ENCODE results near the gene RNF223.
A peak's percentile ranks its signal among the peaks of the same experiment; 100 is the strongest.
"Not testable (repeated sequence)": the region's sequence is repeated elsewhere in the genome, so short reads cannot be mapped to it uniquely, and the experiment has no call there.

RNF223 gene

DNA sequence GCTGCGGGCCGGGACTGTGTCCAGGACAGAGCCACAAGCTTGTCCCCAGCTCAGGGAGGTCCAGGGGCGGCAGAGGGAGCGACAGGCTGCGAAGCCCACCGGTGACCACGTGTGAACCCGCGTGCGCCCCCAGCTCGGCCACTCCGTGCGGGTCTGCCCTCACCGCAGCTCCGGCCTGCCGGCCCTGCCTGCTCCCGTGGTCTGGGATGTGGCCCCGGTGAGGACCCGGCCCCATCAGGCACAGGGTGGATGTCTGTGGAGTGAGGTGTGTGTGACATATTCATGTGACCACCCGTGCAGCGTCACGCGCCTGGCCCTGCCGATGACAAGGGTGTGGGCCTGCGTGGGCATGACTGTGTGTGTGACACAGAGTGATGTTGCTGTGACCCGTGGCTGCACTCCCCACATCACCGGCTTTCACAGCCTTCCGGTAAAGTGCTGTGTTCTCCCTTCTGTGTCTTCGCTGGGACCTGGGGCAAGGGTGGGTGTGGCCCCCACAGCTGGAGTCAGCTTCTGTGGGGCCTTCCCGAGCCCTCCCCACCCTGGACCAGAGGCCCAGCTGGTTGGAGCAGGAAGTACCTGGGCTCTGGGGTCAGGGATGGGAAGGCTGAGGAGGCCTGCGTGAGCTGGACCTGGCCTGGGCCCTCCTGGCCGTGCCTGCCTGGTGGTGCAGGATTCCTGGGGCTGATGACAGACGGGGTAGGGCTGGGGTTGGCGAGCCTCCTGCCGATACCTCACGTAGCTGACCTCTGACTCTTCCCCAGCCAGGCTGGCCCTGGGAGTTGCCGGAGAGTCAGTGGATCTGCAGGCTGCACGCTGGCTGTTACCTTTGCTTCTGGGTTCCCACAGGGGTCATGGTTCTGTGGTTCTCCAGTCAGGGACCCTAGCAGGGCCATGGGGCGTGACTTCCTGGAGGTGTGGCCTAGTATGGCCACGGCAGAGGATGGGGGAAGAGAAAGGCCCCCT is 4.1 kb downstream of the RNF223 start:
- DNase-seq, result no peak

GRCh38 chr1:1069056-1069710 is 4.9 kb downstream of the RNF223 start:
- DNase-seq, result peak; percentile 92

DNA sequence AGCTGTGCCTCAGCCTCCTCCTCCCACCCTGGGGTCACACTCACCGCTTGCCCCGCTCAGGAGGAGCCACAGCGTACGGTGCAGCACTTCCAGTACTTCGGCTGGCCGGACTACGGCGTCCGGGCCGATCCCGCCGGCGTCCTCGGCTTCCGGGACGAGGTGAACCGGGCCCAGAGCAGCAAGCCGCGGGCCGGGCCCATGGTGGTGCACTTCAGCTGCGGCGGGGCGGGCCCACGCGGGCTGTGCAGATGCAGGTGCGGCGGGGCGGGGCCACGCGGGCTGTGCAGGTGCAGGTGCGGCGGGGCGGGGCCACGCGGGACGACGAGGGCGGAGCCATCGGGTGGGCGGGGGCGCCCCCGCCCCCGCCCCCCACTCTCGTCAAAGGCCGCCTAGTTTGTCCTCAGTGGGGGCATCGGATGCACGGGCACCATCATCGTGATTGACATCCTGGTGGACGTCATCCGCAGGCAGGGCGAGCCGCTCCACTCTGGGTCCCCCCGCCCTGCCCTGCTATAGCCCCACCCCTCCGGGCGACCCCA is 5.5 kb downstream of the RNF223 start:
- DNase-seq, result no peak

- DNase-seq, result no peak
These were observed 6.1 kb downstream of the RNF223 start for GRCh38 chr1:1067860-1068516.

DNA sequence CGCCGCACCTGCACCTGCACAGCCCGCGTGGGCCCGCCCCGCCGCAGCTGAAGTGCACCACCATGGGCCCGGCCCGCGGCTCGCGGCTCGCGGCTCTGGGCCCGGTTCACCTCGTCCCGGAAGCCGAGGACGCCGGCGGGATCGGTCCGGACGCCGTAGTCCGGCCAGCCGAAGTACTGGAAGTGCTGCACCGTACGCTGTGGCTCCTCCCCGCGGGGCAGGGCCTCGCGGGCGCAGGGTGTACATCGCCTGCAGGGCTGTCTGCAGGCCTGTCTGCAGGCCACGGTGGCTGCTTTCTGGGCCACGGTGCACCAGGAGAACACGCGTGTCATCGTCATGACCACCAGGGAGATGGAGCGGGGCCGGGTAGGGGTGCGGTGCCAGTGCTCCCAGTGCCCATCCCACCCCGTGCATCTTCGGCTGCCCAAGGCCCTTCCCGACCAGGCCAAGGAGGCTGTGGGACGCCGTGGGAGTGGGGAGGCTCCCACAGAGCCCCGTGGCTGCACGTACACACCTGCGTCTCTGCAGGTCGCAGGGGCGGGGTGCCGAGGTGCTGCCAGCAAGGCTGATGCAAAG is 6.7 kb downstream of the RNF223 start:
- DNase-seq, result no peak

DNA sequence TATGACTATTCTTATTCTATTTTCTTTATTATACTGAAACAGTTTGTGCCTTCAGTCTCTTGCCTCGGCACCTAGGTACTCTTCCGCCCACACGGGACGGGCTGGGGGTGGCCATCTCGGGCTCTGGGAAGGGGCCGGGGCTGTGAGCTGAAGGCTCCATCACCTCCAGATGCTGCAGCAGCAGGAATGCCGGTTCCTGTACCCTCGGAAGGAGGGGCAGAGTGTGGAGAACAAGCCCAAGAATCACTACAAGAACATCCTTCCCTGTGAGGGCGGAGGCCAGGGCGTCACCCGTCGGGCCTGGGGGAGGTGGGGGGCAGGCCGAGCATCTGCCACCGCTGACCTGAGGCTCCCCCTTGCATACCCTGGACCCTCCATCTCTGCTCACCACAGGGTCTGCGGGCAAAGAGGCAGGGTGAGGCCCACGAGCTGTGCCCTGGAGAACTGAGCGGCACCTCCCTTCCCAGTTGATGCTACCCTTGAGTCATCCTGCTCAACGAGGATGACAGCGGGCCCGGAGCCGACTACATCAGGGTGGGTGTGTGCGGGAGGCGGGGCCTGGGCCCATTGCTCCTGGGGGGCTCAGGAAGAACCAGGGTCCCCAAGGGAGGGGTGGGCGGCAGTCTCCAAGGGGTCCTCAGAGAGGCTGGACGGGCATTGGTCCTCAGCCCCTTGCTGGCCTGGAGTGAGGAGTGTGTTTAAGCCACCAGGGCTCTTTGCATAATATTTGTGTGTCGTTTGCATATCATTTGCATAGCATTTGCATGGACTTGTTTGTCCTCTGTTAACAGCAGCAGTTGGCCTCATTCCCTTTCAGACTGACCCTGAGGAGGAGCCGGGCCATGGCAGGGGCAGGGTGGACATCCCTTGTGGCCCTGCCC is 7.5 kb downstream of the RNF223 start:
- DNase-seq, result no peak

- not testable (repeated sequence) for DNase-seq
These were observed 8.2 kb downstream of the RNF223 start for GRCh38 chr1:1065940-1066304.

DNA sequence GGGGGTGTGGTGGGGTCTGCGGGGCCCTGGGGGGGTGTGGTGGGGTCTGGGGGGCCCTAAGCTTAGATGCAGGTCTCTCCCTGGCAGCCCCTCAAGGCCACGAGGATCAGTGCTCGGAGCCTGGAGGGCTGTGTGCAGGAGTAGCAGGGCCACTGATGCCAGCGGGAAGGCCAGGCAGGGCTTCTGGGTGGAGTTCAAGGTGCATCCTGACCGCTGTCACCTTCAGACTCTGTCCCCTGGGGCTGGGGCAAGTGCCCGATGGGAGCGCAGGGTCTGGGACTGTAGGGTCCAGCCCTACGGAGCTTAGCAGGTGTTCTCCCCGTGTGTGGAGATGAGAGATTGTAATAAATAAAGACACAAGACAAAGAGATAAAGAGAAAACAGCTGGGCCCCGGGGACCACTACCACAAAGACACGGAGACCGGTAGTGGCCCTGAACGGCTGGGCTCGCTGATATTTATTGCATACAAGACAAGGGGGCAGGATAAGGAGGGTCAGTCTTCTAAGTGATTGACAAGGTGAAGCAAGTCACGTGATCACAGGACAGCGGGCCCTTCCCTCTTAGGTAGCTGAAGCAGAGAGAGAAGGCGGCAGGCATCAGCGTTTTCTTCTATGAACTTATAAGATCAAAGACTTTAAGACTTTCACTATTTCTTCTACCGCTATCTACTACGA is 8.7 kb downstream of the RNF223 start:
- DNase-seq, result no peak

- DNase-seq, result peak; percentile 60
These were observed 9.9 kb downstream of the RNF223 start for GRCh38 chr1:1063945-1064831.

DNA sequence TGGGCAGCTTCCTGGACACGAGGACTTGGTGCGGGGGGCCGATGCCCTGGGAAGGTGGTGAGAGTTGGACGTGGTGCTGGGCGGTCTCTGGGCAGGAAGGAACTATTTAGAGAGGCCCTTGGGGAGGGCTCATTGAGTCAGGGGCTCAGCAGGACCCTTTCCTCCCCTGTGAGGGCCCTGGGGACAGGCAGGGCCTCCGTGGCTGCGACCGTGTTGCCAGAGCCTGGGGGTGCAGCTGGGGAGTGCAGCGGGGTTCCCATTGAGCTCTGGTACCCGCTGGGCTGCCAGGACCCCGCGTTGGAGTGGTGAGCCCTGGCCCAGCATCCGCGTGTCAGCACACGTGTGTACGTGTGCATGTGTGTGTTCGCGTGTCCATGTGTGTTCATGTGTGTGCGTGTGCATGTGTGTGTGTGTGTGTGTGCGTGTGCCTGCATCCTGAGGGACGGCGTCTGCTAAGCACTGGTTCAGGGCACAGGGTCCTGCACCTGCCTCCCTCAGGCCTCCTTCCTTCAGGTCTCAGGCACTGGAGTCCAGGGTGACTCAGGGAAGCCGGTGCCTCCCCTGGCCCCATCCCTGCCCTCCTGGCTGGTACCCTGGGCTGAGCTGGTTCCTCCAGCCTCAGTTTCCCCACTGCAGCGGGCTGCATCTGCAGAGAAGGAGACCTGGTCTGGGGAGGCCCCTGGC is 10.7 kb downstream of the RNF223 start:
- no peak for DNase-seq

DNA sequence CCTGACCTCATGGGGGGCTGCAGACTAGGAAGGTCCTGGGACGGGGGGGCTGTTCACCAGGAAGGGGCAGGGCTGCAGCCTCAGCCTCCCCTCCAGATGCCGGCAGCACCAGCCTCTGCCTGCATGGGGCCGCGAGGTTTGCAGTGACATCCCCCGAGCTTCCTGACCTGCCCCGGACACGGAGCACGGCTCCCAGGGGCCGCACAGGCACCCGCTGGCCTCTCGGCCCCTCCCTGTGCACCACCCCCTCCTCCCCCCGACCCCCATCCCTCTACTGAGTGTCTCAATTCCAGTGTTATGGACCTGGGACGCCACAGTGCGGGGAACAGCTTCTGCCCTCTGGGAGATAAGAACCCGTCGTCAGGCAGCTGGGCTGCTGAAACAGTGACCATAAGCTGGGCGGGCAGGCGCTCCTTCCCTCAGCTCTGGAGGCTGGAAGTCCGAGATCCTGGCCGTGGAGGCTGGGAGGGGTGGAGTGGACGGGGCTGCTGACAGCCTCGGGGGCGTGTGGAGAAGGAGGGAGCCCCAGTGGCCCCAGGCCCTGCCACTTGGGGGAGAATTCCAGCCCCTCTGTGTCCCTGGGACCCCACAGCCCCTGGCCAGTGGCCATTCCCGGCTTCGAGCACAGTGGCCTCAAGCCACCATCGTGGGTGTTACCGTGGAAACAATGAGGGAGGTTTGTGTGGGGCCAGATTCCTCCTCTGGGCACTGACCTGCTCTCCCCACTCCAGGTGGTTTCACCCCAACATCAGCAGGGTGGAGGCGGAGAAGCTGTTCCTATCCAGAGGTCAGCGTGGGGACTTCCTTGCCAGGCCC is 11.6 kb downstream of the RNF223 start:
- no peak for DNase-seq

- no peak for DNase-seq
These were observed 12.3 kb downstream of the RNF223 start for GRCh38 chr1:1061682-1062345.

- no peak for DNase-seq
These were observed 13.7 kb downstream of the RNF223 start for GRCh38 chr1:1060281-1061000.

GRCh38 chr1:1059494-1060280 is 14.4 kb downstream of the RNF223 start:
- peak; percentile 93 for DNase-seq

DNA sequence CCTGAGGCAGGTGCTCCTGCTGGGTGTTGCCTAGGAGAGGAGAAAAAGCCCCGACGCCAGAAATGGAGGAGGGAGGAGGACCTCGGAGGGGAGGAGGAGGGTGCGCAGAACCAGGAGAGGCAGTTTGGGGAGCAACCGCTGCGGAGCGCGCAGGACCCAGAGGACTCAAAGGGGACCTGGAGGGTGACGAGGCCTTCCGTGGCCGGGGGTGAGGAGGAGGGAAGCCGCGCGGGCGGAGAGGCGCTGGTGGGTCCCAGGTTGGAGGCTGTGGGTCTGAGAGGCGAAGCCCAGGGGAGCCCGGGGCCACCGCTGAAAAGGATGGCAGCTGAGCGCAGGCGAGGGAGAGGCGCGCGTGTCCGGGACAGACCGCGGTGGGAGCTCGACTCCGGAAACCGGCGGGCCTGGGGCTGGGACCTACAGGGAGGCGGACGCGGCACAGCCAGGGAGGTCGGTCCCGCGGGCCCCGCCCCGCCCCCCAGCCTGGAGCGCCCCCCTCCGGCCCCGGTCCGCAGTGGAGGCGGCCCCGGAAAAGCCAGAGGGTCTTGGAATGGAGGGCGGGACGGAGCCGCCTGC is 15.1 kb downstream of the RNF223 start:
- DNase-seq, result peak; percentile 46
